Hippocampal formation (tissue), 2 donors: Measurements from ENCODE around the gene EPS8L3.
"Not testable (repeated sequence)": the region's sequence is repeated elsewhere in the genome, so short reads cannot be mapped to it uniquely, and the experiment has no call there.

Experiments used
- DNase-seq, 2 donors: peaks; one replicate each; lab custom pipeline; 2025; lab: John Stamatoyannopoulos, UW

Gene EPS8L3, protein sequence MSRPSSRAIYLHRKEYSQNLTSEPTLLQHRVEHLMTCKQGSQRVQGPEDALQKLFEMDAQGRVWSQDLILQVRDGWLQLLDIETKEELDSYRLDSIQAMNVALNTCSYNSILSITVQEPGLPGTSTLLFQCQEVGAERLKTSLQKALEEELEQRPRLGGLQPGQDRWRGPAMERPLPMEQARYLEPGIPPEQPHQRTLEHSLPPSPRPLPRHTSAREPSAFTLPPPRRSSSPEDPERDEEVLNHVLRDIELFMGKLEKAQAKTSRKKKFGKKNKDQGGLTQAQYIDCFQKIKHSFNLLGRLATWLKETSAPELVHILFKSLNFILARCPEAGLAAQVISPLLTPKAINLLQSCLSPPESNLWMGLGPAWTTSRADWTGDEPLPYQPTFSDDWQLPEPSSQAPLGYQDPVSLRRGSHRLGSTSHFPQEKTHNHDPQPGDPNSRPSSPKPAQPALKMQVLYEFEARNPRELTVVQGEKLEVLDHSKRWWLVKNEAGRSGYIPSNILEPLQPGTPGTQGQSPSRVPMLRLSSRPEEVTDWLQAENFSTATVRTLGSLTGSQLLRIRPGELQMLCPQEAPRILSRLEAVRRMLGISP

DNA sequence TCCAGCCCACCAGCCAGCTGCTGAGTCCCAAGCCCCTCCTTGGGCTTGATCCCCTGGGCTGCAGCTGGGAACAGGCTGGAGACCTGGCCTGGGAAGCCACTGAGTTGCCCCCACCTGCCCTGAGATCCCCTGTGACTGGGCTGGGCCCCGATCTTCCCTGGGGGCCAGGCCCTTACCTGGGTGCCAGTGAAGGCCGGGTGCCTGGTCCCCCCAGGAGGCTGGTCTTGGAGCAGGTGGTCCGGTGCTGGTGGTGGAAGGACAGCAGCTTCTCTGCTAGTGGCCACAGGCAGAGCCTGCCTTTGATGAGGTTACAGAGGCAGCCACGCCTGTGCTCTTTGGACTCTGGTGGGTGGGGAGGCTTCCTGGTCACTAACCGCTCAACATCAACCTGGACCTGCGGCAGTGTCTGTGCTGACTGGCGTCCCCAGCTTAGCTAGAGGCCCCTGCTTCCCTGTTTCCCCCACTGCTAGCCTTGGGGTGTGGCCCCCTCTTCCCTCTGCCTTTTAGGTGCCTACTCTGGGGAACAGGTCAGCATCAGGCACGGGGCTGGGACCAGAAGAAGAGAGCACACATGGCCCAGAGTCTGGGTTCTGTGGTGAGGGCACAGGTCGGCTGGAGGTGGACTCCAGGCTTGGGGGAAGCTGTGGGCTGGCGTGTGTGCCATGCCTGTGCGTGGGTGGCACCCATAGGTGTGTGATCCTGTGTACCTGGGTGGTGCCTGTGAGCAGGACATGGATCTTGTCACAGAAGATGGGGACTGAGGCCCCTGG is at the start of gene EPS8L3:
Gene EPS8L3 (minus strand): TSS at position 278 of the 770 bp plus-strand sequence. CDS start 2,174 bp downstream, outside the sequence.
- no peak for DNase-seq

DNA sequence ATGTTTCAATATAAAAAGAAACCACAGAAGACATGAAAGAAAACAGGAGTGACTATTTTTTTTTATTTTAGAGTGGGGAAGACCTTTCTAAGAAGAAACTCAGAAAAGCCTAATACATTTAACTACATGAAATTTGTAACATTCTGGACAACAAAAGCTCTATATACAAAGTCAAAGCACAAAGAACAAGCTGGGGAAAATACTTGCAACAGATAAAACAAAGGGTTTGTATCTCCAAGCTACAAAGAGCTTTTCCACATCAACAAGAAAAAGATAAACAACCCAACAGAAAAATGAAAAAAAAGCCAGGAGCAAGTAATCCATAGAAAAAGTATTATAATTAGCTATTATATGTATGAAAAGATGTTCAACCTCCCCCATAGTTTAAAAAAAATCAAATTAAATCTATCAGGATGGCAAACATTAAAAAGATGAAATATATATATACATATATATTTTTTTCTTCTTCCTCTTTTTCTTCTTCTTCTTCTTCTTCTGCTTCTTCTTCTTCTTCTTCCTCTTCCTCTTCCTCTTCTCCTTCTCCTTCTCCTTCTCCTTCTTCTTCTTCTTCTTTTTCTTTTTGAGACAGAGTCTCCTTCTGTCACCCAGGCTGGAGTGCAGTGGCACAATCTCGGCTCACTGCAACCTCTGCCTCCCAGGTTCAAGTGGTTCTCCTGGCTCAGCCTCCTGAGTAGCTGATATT is 49.1 kb upstream of the EPS8L3 start:
- peak in 1 of 2 donors; percentile 69 for DNase-seq

DNA sequence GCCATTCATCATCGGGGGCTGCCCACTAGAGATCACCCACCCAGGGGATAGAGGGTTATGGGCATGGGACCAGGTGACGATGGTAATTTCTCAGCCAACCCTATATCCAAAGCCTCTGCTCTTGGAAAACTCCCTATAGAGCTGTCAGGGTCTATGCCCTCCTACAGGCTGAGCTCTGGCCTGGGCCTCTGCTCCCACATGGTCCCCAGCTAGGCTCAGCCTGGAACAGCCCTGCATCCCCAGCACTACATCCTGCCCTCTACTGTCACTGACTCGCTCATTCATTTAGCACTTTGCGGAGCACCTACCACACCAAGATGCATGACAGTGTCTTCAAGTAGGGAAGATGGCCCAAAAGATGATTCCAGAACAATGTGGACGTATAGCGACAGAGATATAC is 45.0 kb upstream of the EPS8L3 start:
- DNase-seq: no peak

DNA sequence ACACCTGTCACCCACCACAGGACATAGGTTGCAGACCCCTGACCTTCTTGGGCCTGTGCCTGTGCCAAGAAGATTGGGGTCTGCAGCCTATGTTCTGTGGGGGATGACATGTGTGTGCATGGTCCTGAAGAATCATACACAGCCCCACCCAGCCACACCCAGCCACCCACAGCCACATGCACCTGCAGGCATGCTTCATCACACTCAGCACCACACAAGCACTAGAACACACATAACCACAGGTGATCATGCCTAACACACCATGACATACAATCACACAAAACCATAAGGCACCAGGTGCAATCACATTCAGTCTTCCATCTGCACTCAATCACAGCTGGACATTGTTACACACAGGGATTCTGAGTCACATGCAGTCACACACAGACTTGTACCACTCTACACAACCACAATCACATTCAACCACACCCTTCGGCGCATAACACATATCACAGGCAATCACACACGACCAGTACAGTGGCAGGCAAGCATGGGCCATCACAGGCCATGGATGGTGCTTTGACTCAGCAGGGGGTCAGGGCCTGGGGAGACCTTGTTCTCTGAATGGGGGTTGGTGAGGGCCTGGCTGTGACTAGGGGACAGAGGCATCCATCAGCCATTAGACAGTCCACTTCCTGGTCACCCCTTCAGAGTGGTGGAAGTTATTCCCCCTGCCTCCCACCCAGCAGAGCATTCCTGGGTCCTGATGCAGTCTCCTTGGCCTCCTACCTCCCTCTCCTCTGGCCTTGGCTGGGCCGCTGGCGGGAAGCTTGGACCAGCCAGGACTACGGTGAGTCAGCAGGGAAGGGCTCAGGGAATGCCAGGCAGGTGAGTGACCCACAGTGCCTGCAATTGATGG is 44.3 kb upstream of the EPS8L3 start:
- DNase-seq: no peak

DNA sequence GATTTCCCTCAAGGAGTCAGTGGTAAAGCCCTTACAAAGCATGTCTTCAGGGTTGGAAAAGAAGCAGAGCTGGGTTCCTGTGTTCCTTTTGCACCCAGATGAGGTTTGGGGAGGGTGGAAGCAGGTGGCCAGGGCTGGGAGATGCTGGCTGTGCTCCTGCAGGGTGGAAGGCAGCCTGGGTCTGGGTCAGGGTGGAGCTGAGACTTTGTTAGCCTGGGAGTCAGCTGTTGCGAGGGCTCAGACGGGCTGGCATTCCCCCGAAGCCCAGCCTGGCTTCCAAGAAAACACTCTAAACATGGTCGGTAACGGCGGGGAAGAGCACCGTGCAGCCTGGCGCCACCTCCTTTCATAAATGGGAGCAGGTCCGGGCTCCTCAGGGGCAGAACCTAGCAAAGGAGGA is 43.7 kb upstream of the EPS8L3 start:
- no peak for DNase-seq

DNA sequence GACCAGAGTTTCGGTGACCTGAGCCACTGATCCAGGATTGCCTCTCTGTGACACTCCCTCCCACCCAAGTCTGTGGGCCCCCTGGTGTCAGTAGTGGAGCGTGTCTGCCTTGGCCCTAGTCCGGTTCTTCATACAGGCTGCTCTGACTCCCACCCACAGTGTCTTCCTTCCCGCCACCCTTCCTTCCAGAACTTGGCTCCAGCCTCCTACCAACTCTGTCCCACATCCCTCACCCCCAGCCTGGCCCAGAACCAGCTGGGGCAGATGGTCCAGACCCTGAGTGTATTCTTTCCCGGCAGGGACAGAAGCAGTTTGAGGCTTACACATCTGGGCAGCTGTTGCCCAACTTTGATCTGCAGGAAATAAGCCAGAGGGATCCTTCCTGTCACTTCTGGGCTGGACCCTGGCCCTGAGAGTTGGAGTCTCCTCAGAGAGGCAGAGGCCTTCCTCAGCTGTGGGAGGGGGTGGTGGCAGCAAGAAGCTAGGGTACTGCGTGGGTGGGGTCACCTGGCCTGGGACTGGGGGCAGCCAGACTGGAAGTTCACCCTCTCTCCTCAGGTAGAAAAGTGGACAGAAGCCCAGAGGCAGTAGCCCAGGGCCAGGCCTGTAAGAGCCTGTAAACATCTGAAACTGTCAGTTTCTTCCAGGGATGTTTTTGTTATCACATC is 43.1 kb upstream of the EPS8L3 start:
- DNase-seq: no peak

DNA sequence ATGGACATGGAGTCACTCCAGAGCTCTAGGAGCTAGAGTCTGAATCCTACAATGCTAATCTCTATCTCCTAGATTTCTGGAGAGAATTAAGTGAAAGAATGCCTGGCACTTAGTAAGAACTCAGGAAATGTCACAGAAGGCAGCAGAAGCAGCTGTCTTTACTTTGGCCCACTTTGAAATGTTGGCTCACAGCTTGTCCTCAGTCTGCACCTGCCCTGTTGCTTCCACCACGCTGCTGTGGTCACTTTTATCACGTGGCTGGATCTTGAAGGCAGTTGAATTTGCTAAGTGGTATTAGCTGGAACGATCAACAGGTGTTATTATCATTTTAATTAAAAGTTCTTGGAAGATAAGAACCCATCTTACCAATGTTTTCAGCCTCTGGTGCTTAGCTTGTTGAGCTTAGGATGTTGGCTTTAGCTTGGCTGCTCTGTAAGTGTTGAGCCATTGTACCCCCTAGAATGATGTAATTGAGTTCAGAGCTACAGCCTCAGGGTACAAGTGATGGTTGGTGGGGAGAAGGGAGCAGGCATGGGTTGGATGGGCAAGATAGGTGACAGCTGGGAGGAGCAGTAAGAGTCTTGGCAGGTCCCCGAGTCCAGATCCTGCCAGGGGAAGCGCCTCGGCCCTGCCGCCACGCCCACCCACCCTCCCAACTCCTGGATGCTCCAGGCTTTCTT is 41.9 kb upstream of the EPS8L3 start:
- no peak for DNase-seq

DNA sequence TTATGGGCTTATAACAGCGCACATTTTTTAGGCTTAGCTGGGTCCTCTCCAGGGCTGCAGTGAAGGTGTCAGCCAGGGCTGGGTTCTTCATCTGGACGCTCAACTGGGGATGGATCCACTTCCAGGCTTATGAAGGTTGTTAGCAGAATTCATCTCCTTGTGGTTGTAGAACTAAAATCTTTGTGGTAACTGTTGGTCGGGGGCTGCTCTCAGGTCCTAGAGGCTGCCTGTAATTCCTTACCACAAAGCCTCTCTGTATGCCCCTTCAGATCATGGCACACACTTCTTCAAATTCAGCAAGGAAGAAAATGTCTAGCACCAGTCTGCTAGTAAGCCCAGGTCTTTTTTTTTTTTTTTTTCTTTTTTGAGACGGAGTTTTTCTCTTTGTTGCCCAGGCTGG is 40.9 kb upstream of the EPS8L3 start:
- no peak for DNase-seq

DNA sequence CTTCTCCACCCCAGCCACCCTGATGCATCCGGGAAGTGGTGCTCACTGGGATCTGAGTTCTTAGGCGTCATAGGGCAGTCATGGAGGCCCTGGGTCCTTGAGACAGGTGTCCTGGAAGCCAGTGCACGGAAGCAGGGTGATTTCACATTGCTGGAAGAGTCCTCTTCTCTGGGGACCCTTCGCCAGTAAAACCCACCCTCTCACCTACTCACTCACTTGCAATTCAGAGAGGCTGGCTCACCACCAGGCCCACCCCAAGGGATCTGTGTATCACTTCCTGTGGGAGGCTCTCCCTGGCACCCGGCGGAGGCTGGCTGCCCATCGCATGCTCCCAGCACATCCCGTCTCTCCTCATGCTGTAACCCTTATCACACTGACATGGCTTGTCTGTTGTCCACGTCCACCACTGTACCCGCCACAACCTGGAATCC is 40.2 kb upstream of the EPS8L3 start:
- no peak for DNase-seq

DNA sequence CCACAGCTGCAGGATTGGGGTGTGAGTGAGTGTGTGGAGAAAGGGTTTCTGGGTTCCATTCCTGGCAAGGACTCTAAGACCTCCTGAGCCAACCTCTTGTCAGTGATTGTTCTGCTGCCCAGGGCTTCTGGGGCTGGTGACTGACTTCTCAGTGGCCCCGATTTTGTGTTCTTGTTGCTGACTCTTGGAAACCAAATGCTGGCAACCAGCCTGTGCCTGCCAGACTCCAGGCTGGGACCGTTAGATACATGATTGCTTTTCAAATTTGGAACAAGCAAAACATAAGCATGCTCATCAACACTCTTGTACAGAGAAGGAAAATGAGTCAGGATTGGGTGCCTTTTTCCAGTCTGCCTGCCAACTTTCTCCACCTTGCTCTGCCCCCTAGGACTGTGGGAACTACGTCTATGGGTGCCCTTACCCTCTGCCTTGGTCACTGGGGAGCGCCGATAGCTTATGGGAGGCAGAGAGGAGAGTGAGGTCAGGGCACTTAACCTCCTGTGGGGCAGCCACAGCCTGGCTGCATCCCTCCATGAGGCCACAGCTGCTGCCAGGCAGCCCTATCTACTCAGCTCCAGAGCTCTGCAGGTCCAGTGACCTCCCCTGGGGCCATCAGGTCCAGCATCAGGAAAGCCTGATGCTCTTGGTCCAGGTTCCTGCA is 39.3 kb upstream of the EPS8L3 start:
- peak; percentile 44 to 49 for DNase-seq

DNA sequence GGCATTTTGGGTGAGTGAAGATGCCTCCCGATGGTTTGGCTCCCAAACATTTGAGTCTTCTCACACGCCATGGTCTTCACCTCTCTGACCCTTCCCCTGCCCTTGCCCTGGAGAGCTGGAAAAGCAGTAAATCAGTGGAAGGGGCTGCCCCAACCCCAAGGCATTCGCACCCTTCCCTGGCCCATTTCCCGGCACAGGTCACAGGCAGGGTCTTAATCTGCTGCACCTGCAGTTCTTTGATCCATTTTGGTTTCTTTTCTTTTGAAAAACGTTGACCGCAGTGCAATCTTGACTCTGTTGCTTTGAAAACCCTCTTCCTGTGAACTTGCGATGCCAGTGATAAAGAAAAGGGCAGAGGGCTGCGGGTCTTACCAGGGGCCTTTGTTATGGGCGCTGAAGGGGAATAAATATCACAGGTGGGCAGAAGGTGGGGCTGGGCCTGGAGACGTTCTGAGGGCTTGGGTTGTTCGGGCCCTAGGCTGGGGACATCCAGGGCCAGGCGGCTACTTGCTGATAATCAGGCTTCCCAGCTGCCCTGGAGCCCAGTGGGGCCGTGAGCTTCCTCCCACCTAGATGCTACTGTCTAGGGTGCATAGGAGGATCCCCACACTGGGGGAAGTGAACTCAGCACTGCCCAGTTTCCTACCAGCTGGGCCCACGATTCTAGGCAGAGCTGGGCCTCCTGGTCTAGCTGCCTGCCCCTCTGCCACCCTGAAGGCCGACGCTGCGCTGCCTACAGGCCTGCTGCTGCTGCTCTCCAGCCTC is 38.6 kb upstream of the EPS8L3 start:
- no peak for DNase-seq

DNA sequence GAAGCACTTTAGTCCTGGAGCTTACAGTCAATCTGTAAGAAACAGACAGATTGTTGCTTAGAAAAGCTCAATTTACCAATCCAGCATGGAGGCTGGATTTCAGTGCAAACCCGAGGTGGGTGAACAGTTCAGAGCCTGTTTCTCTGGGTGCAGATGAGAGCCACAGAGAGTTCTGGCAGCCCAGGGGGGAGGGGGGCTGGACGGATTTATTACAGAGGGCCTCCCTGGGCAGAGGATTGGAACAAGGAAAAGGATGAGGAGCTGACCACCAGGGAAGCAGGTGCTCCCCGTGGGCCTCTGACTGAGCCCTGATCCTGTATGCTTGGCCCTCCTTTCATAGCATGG is 38.0 kb upstream of the EPS8L3 start:
- no peak for DNase-seq

DNA sequence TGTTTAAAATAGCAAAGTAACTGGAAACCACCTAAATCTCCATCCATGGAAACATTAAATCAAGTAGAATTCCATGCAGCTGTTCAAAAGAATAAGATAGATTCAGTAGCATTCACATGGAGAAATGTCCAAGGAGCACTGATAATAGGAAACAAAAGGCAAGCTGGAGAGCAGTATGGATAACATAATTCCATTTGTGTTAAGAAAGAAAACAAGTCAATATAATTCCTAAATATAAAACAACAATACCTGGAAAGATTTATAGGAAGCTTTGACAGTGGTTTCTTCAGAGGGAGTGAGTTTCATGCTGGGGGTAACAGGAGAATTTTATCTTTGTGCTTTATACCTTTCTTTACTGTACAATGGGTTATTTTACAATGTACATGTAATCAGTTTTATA is 36.6 kb upstream of the EPS8L3 start:
- no peak for DNase-seq

DNA sequence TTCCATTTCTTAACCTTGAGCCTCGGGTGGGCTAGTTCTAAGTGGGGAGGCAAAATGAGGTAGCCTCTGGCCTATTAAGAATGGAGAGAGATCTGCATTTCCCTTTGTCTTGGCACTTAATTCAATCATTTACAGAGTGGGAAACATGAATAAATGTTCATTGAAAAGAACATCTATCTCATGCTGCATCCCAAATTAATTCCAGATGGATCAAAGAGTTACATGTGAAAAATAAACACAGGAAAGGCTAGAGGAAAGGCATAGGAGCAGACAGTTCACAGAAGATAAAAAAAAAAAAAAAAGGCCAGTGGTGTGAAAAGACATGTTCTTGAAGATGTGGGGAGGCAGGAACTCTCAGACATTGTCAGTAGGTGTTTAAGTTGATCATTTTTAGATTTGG is 35.7 kb upstream of the EPS8L3 start:
- no peak for DNase-seq

DNA sequence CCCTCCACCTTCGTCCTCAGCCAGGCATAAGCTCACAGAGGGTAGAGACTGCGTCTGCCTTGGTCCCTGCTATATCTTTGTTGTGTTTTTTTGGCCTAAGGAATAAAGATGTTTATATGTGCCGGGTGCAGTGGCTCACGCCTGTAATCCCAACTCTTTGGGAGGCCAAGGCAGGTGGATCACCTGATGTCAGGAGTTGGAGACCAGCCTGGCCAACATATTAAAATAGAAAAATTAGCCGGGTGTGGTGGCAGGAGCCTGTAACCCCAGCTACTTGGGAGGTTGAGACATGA is 33.5 kb upstream of the EPS8L3 start:
- DNase-seq: not testable (repeated sequence)

DNA sequence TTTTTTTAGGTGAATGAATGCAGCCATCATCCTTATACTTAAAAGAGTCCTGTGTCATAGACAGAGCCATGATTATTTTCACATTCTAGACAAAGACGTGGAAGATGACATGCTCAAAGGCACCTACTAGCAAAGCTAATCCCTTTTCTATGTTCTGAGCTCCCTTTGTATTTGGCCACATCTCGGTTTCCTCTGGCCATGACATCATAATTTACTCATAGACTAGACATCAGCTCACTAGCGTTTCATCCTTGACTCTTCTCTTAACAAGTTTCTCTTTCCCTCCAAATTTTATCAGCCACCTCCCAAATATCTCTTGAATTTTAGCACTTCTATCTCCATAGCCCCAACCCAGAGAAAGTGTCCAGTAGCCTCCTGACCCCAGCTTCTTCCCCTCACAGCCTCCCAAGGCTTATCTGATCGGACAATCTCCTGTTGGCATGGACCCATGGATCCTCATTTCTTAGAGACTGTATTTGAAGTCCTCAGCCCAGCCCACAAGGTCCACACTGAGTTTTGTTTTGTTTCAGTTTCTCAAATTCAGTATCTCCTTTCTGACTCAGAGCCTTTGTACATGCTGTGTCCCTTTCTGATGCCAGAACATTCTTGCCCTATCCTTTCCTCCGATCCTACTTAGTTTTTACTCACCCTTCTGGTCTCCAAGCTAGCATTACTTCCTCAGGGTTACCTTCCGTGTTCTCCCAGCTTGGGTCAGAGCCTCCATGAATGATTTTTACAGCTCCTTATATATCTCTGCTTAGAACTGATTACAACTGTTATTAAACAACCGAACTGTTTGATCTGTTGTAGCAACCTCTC is 33.0 kb upstream of the EPS8L3 start:
- no peak for DNase-seq

DNA sequence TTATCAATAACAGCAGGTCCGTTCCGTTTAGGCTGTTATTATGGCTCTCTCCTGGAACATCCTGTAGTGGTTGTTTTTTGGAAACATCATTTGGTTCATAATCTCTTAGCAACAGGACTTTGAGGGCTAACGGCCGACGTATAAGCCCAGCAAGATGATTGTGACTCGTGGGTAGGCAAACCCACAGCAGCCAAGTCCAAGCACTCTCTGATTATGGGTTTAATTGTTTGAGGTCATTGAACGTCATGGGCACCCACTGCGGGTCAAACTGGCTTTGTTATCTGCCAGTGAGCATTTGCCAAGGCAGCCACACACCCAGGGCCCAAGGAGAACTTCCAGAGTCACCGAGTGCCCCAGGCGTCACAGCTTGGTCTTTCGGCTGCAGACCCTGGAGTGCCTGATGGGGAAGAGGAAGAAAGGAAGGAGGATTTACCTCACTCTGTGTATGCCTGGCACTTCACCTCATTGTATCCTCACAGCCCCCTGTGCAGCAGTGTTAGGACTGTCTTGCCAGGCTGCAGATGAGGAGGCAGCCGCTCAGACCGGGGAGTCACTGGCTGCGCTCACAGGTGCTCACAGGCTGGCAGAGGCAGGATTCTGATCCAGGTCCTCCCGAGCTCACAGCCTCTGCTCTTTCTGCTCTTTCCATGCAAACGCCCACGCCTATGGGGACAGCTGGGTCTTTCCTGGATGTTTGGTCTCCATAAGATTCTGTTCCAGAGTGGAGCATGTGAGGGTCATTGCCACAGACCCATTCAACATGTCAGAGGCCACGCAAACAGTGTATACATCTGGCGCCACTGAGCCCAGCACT is 30.8 kb upstream of the EPS8L3 start:
- no peak for DNase-seq
